ENCODE results near the gene GABRD.

DNA sequence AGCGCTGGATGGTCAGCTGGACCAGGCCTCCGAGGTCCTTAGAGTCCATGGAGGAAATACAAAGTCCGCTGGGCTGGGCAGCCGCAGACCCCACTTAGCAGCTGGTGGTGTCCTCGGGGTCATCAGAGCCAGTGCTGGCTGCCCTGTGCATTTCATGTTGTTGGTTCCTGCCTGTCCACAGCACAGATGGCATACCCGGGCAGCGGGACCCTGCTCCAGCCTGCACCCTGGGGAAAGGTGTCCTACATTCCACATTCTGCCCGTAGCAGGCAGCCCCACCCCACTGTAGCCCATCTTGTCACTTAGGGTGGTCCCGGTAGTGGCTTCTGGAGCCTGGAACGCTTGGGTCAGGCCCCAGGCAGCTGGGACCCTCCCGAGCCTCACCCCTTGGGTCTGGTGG is 50.9 kb downstream of the GABRD start:
- TF ChIP-seq, protein P1, sequence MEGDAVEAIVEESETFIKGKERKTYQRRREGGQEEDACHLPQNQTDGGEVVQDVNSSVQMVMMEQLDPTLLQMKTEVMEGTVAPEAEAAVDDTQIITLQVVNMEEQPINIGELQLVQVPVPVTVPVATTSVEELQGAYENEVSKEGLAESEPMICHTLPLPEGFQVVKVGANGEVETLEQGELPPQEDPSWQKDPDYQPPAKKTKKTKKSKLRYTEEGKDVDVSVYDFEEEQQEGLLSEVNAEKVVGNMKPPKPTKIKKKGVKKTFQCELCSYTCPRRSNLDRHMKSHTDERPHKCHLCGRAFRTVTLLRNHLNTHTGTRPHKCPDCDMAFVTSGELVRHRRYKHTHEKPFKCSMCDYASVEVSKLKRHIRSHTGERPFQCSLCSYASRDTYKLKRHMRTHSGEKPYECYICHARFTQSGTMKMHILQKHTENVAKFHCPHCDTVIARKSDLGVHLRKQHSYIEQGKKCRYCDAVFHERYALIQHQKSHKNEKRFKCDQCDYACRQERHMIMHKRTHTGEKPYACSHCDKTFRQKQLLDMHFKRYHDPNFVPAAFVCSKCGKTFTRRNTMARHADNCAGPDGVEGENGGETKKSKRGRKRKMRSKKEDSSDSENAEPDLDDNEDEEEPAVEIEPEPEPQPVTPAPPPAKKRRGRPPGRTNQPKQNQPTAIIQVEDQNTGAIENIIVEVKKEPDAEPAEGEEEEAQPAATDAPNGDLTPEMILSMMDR (IDR thresholded peaks at IDR 0.05; ENCODE audit: borderline replicate concordance, extremely low read depth, low read length, poor library complexity, severe bottlenecking), result no peak
- TF ChIP-seq EZH2 (IDR thresholded peaks at IDR 0.05; ENCODE audit: borderline replicate concordance, low read depth, low read length, severe bottlenecking), result no peak
